Fibroblast of villous mesenchyme (primary cell): ENCODE data around the gene EFNA2. TPM values are rescaled to one million over a fixed set of nuclear protein-coding genes. Genes with fewer than 3 reads are reported as not detected.

Experiments
- DNase-seq: peaks from one replicate; pipeline ENCODE4 v3.0.0-alpha.2; 2010; ENCODE audit warnings: low read depth
- H3K4me3 ChIP-seq: 2 replicates; pipeline ENCODE4 v1.5.1; 2011; ENCODE audit warnings: low read depth, mild to moderate bottlenecking, low read length
- CTCF ChIP-seq: IDR thresholded peaks from 2 replicates; pipeline ENCODE4 v1.5.1; 2012; ENCODE audit warnings: low read depth, mild to moderate bottlenecking, low read length; ENCODE audit not compliant: insufficient read depth
- total RNA-seq: library from RNA; depleted of rRNA; stranded (reverse); fragments of >200 nt; gene quantifications from 2 replicates; pipeline ENCODE4 v1.2.3, GENCODE V29; 2012

EFNA2 gene
- total RNA-seq, 1 donor, result not detected

- no peak for TF ChIP-seq CTCF
- DNase-seq, result no peak
These were observed 18.0 kb upstream of the EFNA2 start for GRCh38 chr19:1267477-1268225.

GRCh38 chr19:1268226-1269064, 17.2 kb upstream of the EFNA2 start:
- H3K4me3 ChIP-seq, result no peak overlapping the region

More at GRCh38 chr19:1267477-1268225, 18.0 kb upstream of the EFNA2 start:
- H3K4me3 ChIP-seq, result peak overlapping the region; percentile 25

GRCh38 chr19:1269065-1269477, 16.6 kb upstream of the EFNA2 start, which contains the start of gene CIRBP:
Gene CIRBP (plus strand): TSS chr19:1269332. CDS start chr19:1270934, 1,602 bp downstream.
- no peak for TF ChIP-seq CTCF
- DNase-seq, result peak; percentile 100
- H3K4me3 ChIP-seq, result peak within 1 kb of the TSS; percentile 82

More at GRCh38 chr19:1268226-1269064, 17.2 kb upstream of the EFNA2 start:
- DNase-seq, result no peak
- TF ChIP-seq CTCF, result no peak

- TF ChIP-seq CTCF, result no peak
- peak overlapping the region; percentile 82 for H3K4me3 ChIP-seq
- DNase-seq, result peak; percentile 84
These were observed 16.0 kb upstream of the EFNA2 start for GRCh38 chr19:1269478-1270212.

GRCh38 chr19:1270213-1270853, 15.3 kb upstream of the EFNA2 start:
- DNase-seq, result no peak
- no peak for TF ChIP-seq CTCF

GRCh38 chr19:1270854-1271527, 14.7 kb upstream of the EFNA2 start:
- no peak for TF ChIP-seq CTCF
- no peak for DNase-seq
- H3K4me3 ChIP-seq, result peak overlapping the region; percentile 82

More at GRCh38 chr19:1270213-1270853, 15.3 kb upstream of the EFNA2 start:
- H3K4me3 ChIP-seq, result peak overlapping the region; percentile 82
